Esophagus (tissue), 2 donors: ENCODE results near the gene TANGO6. TPM values are rescaled to one million over a fixed set of nuclear protein-coding genes. Genes with fewer than 3 reads are reported as not detected.

Experiments used
- H3K27ac ChIP-seq, 2 donors: one replicate each; pipeline ENCODE4 v1.5.1; 2013; ENCODE audit warnings: low read depth in 2 of 2, mild to moderate bottlenecking in 2 of 2, inconsistent platforms in 1 of 2, low read length in 1 of 2, moderate library complexity in 1 of 2
- H3K27me3 ChIP-seq, 2 donors: one replicate each; pipeline ENCODE4 v1.6.1; 2013; ENCODE audit warnings: low read length in 2 of 2, control low read depth in 1 of 2, mild to moderate bottlenecking in 1 of 2; ENCODE audit not compliant: insufficient read depth in 2 of 2, control insufficient read depth in 1 of 2
- H3K36me3 ChIP-seq, 2 donors: one replicate each; pipeline ENCODE4 v1.6.1; 2013; ENCODE audit warnings: low read length in 1 of 2; ENCODE audit not compliant: control insufficient read depth in 2 of 2, insufficient read depth in 2 of 2
- H3K4me1 ChIP-seq, 2 donors: one replicate each; pipeline ENCODE4 v1.6.1; 2013; ENCODE audit warnings: low read length in 1 of 2; ENCODE audit not compliant: control insufficient read depth in 2 of 2, insufficient read depth in 2 of 2
- H3K4me3 ChIP-seq, 2 donors: one replicate each; pipeline ENCODE4 v1.5.1; 2013; ENCODE audit warnings: low read length in 2 of 2, mild to moderate bottlenecking in 2 of 2, low read depth in 1 of 2, moderate library complexity in 1 of 2
- H3K9me3 ChIP-seq, 2 donors: one replicate each; pipeline ENCODE4 v1.6.1; 2013; ENCODE audit warnings: mild to moderate bottlenecking in 2 of 2, low read depth in 1 of 2, low read length in 1 of 2, moderate library complexity in 1 of 2; ENCODE audit not compliant: control insufficient read depth in 2 of 2, insufficient read depth in 1 of 2
- WGBS, 2 donors: extraction: QIAGEN DNeasy Blood & Tissue Kit; methylation state at CpG; one replicate each; pipeline ENCODE4 v1.1.7; 2013; 5-methylcytosine and 5-hydroxymethylcytosine counted together
- polyA plus RNA-seq, 2 donors: library from polyadenylated mRNA; stranded (reverse); fragments of 200-250 nt; gene quantifications; one replicate each; pipeline ENCODE4 v1.2.3, GENCODE V29; 2013
- donor health status: healthy with polysubstance abuse.
- donor health status: Bipolar disorder and iron deficiency.

TANGO6 gene
- polyA plus RNA-seq, result 1 to 10 TPM; 2.2 to 4.8 TPM

DNA sequence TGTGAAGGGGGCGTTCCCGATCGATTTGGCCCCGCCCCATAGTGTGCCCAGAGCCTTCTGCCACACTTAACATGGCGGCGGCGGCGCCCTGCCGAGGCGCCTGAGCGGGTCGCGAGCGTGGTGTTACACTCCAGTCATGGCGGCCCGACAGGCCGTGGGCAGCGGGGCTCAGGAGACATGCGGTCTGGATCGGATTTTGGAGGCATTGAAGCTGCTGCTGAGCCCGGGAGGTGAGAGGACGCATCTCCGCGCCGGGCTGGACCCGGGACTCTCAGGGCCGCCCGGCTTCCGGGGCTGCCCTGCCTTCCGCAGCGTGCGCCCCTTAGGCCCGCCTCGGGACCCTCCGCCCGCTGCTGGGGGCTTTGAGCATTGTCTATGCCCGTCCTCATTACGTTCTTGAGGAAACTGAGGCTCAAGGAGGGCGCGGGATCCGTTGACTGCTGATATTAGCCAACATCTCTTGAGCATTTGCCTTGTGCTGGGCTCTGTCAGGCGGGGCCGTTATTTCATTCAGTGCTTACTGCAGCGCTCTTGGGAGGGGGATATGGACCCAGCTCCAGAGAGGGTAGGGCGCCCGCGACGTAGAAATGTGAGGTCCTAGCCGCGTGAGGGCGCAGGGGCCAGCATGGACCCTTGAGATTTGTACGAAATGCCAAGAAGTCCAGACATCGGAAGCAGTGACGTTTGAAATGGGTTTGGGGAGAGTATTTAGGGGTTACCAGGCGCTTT, at the start of gene TANGO6:
Gene TANGO6 (plus strand): TSS at position 50 of the 729 bp plus-strand sequence. CDS start 87 bp downstream, at position 137.
- Histone ChIP-seq H3K4me1 (peaks cover 0 to 2% of the 10 kb centered on the region in 2 donors), H3K27me3 (no peaks in the 10 kb centered on the region), H3K36me3 (no peaks in the 10 kb centered on the region), H3K27ac (peak within 1 kb of the TSS; percentile 66 to 72), H3K9me3 (no peaks in the 10 kb centered on the region), H3K4me3 (peak within 1 kb of the TSS; percentile 79 to 88)
- whole genome bisulfite sequencing, 2 donors, result 0 to 1% methylated on average over 54 to 55 of the region's 55 CpGs

DNA sequence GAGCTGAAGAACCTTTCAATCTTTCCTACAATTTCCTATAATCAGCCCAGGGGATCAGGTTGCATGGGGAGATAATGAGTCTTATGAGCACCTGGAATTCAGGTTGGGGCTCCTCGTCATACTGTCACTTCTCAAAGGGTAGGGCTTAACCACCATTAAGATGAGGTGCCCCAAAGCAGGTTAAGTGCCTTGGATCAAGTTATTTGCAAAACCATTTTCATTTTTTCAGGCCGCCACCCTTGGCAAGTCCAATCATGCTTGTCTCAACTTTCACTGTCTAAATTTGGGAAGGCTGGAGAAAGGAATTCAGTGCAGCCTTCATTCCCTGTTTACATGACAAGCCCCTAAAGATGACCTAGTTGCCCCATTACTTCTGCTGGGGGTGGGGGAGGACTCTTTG, 44.9 kb upstream of the TANGO6 start:
- H3K27ac ChIP-seq, result peak overlapping the region; percentile 72 to 90
- no peak overlapping the region for H3K4me3 ChIP-seq
- H3K36me3 ChIP-seq, result peaks cover 0 to 8% of the 10 kb centered on the region in 2 donors
- no peaks in the 10 kb centered on the region for H3K27me3 ChIP-seq
- no peaks in the 10 kb centered on the region for H3K9me3 ChIP-seq
- no peaks in the 10 kb centered on the region for H3K4me1 ChIP-seq
- WGBS, 2 donors, result 54 to 62% methylated on average over 2 of the region's 2 CpGs

DNA sequence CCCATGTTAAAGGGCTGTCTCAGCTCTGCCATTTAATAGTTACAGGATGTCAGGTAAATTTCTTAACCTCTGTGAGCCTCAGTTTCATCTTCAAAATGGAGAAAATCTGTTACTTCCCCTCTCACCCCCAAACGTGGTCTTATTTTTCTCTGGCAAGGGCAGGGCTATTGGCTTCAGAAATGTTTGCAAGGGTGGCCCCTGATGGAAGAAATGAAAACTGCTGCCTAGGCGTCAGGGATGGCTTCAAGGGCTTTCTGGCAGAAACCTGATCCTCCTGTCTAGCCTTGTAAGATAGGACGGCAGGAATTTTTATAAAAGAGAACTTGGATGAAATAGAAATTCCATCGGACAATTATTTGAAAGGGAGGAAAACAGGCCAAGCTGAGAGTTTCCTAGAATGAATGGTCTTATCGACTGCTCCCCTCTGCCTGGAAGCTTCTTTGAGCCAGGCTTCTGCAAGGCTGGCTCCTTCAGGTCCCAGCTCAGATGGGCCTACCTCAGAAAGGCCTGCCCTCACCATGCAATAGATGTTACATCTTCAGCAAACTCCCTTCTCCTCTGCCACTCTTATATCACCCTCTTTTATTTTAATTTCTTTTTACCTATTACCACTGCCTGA, 43.0 kb upstream of the TANGO6 start:
- 8 to 13% methylated on average over 5 of the region's 5 CpGs for WGBS, 2 donors
- H3K4me1 ChIP-seq, result no peaks in the 10 kb centered on the region
- H3K9me3 ChIP-seq, result no peaks in the 10 kb centered on the region
- H3K36me3 ChIP-seq, result peaks cover 0 to 5% of the 10 kb centered on the region in 2 donors
- no peak overlapping the region for H3K4me3 ChIP-seq
- H3K27me3 ChIP-seq, result no peaks in the 10 kb centered on the region
- no peak overlapping the region for H3K27ac ChIP-seq

DNA sequence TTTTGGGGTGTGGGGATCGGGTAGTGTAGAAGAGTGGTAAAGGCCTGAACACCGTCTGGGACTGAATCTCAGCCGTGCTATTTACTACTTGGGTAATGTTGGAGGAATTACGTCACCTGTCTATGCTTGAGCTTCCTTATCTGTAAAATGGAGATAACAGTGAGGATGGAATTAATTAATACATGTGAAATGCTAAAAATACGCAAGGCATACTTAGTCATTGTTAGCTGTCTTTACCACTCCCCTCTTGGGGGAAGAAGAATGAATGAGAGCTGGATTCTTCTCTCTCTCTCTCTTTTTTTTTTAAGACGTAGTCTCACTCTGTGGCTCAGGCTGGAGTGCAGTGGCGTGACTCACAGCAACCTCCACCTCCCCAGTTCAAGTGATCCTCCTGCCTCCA, 41.1 kb upstream of the TANGO6 start:
- H3K4me1 ChIP-seq, result no peaks in the 10 kb centered on the region
- peaks cover 0 to 8% of the 10 kb centered on the region in 2 donors for H3K36me3 ChIP-seq
- WGBS, 2 donors, result 77 to 89% methylated on average over 7 of the region's 7 CpGs
- no peaks in the 10 kb centered on the region for H3K9me3 ChIP-seq
- H3K4me3 ChIP-seq, result no peak overlapping the region
- no peaks in the 10 kb centered on the region for H3K27me3 ChIP-seq
- H3K27ac ChIP-seq, result no peak overlapping the region

DNA sequence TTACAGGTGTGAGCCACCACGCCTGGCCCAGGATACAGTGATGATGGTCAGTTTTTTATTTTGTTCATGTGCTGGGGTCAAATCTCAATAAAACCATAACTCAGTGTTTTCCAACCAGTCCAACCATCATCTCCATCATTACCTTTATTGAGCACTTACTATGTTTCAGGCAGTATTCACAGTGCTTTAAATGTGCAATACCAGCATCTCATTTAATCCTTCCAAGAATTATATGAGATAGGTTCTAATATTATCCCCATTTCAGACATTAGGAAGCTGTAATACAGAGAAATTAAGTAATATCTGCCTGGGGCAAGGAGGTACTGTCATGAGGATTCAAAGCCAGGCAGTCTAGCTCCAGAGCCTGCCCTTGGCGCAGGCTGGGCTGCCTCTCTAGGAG, 36.9 kb upstream of the TANGO6 start:
- no peak overlapping the region for H3K27ac ChIP-seq
- peaks cover 0 to 10% of the 10 kb centered on the region in 2 donors for H3K36me3 ChIP-seq
- no peaks in the 10 kb centered on the region for H3K27me3 ChIP-seq
- WGBS, 2 donors, result 89 to 98% methylated on average over 2 of the region's 2 CpGs
- no peaks in the 10 kb centered on the region for H3K4me1 ChIP-seq
- no peak overlapping the region for H3K4me3 ChIP-seq
- H3K9me3 ChIP-seq, result no peaks in the 10 kb centered on the region

DNA sequence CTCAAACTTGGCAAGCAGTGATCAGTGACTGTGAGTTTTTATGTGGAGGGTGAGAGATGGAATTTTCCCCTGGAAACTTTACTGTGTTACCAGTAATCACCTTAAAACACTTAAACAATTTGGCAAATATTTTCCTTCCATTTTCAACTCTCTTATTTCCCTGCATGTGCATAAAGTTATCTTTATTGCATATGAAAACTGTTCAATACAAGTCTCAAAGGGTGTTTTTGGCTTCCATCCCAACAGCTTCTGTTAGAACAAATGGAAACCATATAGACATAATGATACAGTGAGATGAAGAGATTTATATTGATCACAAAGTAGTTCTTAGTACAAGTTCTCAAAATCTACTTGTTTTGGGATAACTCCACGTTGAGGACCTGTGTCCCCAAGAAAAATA, 36.4 kb upstream of the TANGO6 start:
- no peak overlapping the region for H3K4me3 ChIP-seq
- 62 to 68% methylated on average over 1 of the region's 1 CpG for WGBS, 2 donors
- peaks cover 0 to 11% of the 10 kb centered on the region in 2 donors for H3K36me3 ChIP-seq
- H3K27me3 ChIP-seq, result no peaks in the 10 kb centered on the region
- no peak overlapping the region for H3K27ac ChIP-seq
- no peaks in the 10 kb centered on the region for H3K9me3 ChIP-seq
- no peaks in the 10 kb centered on the region for H3K4me1 ChIP-seq

DNA sequence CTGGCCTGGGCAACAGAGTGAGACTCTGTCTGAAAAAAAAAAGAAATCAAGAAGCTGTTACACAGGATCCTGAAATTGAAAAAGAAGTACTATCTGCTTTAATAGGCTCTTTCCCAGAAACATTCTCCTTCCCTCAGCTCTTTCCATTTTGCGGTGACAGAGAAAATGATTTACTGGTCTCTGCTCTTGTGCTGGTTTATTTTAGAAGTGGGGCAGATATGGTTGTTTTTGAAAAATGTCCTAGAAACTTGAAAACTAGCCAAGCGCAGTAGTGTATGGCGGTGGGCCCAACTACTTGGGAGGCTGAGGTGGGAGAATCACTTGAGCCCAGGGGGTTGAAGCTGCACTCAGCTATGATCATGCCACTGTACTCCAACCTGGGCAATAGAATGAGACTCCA, 28.8 kb upstream of the TANGO6 start:
- Histone ChIP-seq H3K27me3 (no peaks in the 10 kb centered on the region), H3K4me3 (no peak overlapping the region), H3K4me1 (no peaks in the 10 kb centered on the region), H3K9me3 (no peaks in the 10 kb centered on the region), H3K27ac (no peak overlapping the region), H3K36me3 (peaks cover 3 to 18% of the 10 kb centered on the region in 2 donors)
- WGBS, 2 donors, result 90 to 96% methylated on average over 3 of the region's 3 CpGs

DNA sequence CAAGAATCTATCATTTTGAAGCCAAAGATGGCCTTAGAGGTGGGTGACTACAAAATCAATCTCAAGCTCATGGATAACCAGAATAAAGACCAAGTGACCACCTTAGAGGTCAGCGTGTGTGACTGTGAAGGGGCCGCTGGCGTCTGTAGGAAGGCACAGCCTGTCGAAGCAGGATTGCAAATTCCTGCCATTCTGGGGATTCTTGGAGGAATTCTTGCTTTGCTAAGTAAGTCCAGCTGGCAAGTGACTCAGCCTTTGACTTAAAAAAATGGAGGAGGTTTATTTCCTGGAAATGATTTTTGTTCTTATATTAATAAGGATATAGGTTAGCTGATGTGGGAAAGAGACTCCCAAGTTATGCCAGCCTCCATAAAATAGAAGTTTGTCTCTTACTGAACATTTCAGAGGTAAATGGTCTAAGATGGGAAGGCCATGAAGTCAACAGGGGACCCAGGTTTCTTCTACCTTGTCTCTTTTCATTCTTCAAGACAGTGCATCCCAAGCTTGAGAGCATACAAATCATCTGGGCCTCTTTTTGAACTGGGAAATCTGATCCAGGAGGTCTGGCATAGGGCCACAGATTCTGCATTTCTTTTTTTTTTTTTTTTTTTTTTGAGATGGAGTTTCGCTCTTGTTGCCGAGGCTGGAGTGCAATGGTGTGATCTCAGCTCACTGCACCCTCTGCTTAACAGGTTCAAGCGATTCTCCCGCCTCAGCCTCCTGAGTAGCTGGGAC, 19.8 kb upstream of the TANGO6 start:
- Histone ChIP-seq H3K36me3 (peaks cover 0 to 5% of the 10 kb centered on the region in 2 donors), H3K27ac (no peak overlapping the region), H3K9me3 (no peaks in the 10 kb centered on the region), H3K27me3 (no peaks in the 10 kb centered on the region), H3K4me1 (no peaks in the 10 kb centered on the region), H3K4me3 (no peak overlapping the region)
- 86 to 87% methylated on average over 8 of the region's 8 CpGs for WGBS, 2 donors

DNA sequence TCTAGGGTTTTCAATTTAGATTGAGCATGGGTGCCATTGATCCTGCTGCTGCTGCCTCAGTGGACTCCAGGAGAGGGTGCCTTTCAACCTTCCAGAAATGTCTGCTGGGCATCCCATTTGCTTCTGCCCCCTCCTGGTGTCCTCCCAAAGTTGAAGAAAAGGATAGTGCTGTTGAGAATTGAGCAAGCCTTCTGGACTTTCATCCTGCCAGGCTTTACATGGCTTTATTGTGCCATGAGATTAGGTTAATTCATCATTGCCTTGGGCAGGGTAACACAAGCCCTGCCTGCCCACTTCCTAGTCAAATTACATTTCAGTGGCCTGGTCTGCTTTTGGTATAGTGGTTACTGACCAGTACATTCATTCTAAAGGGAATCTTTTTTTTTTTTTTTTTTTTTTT, 17.9 kb upstream of the TANGO6 start:
- H3K27me3 ChIP-seq, result no peaks in the 10 kb centered on the region
- H3K4me1 ChIP-seq, result no peaks in the 10 kb centered on the region
- H3K27ac ChIP-seq, result no peak overlapping the region
- H3K4me3 ChIP-seq, result no peak overlapping the region
- H3K36me3 ChIP-seq, result peaks cover 0 to 6% of the 10 kb centered on the region in 2 donors
- H3K9me3 ChIP-seq, result no peaks in the 10 kb centered on the region
